ENCODE data around the gene MYF5. TPM values are rescaled to one million over a fixed set of nuclear protein-coding genes. Genes with fewer than 3 reads are reported as not detected.

The MYF5 gene
- total and polyA plus RNA-seq, 2 experiments from 2014 or later, result not detected

- 62% methylated on average over 1 of the region's 1 CpG for WGBS (ENCODE audit: low lambda C conversion rate, missing lambda C conversion rate)
- peaks cover 82% of the 10 kb centered on the region for H3K27me3 ChIP-seq
- no peaks in the 10 kb centered on the region for H4K20me1 ChIP-seq (ENCODE audit: insufficient read depth, poor library complexity, severe bottlenecking)
- no peak overlapping the region for H3K27ac ChIP-seq
- no peak for DNase-seq (ENCODE audit: low spot score)
- no peaks in the 10 kb centered on the region for H3K9me3 ChIP-seq (ENCODE audit: low read depth)
- no peak overlapping the region for H3K4me3 ChIP-seq
- no peaks in the 10 kb centered on the region for H3K4me1 ChIP-seq (ENCODE audit: insufficient read depth)
- TF ChIP-seq CTCF (IDR thresholded peaks at IDR 0.05; ENCODE audit: poor library complexity), result no peak
- no peak overlapping the region for H3K4me2 ChIP-seq
- no peaks in the 10 kb centered on the region for H3K9me2 ChIP-seq (replicated peaks; ENCODE audit: insufficient read depth)
- H3K79me2 ChIP-seq, result no peaks in the 10 kb centered on the region
- H2AFZ ChIP-seq, result no peak overlapping the region
- no peaks in the 10 kb centered on the region for H3K36me3 ChIP-seq (replicated peaks; ENCODE audit: insufficient read depth, low read depth)
Observed at GRCh38 chr12:80711866-80712265, 4.8 kb upstream of the MYF5 start.

- no peaks in the 10 kb centered on the region for H3K79me2 ChIP-seq
- H3K4me2 ChIP-seq, result no peak overlapping the region
- H3K9me2 ChIP-seq (replicated peaks; ENCODE audit: insufficient read depth), result no peaks in the 10 kb centered on the region
- no peaks in the 10 kb centered on the region for H4K20me1 ChIP-seq (ENCODE audit: insufficient read depth, poor library complexity, severe bottlenecking)
- H3K4me3 ChIP-seq, result no peak overlapping the region
- DNase-seq (ENCODE audit: low spot score), result no peak
- H3K27me3 ChIP-seq, result peaks cover 72% of the 10 kb centered on the region
- no peaks in the 10 kb centered on the region for H3K9me3 ChIP-seq (ENCODE audit: low read depth)
- H3K4me1 ChIP-seq (ENCODE audit: insufficient read depth), result no peaks in the 10 kb centered on the region
- H2AFZ ChIP-seq, result no peak overlapping the region
- no peaks in the 10 kb centered on the region for H3K36me3 ChIP-seq (replicated peaks; ENCODE audit: insufficient read depth, low read depth)
- TF ChIP-seq EZH2phosphoT487 (IDR thresholded peaks at IDR 0.05; ENCODE audit: low read depth, severe bottlenecking, unreplicated experiment), result no peak
- TF ChIP-seq EZH2 (IDR thresholded peaks at IDR 0.05; ENCODE audit: borderline replicate concordance), result no peak
- no peak for TF ChIP-seq CTCF (IDR thresholded peaks at IDR 0.05; ENCODE audit: poor library complexity)
- no peak overlapping the region for H3K27ac ChIP-seq
Observed at GRCh38 chr12:80712866-80713265, 3.8 kb upstream of the MYF5 start.

- H3K4me3 ChIP-seq, result no peak overlapping the region
Observed at GRCh38 chr12:80713419-80713818, 3.3 kb upstream of the MYF5 start.

More at GRCh38 chr12:80713419-80713818, 3.3 kb upstream of the MYF5 start:
- Histone ChIP-seq H3K9me2 (replicated peaks; ENCODE audit: insufficient read depth) (no peaks in the 10 kb centered on the region), H3K27me3 (peaks cover 67% of the 10 kb centered on the region), H3K4me2 (peak overlapping the region; percentile 74), H3K36me3 (replicated peaks; ENCODE audit: insufficient read depth, low read depth) (no peaks in the 10 kb centered on the region), H3K9me3 (ENCODE audit: low read depth) (no peaks in the 10 kb centered on the region), H2AFZ (peak overlapping the region; percentile 64), H4K20me1 (ENCODE audit: insufficient read depth, poor library complexity, severe bottlenecking) (no peaks in the 10 kb centered on the region), H3K79me2 (no peaks in the 10 kb centered on the region), H3K4me1 (ENCODE audit: insufficient read depth) (no peaks in the 10 kb centered on the region), H3K27ac (no peak overlapping the region)
- no peak for DNase-seq (ENCODE audit: low spot score)
- TF ChIP-seq CTCF (IDR thresholded peaks at IDR 0.05; ENCODE audit: poor library complexity) (no peak), EZH2 (IDR thresholded peaks at IDR 0.05; ENCODE audit: borderline replicate concordance) (no peak), EZH2phosphoT487 (IDR thresholded peaks at IDR 0.05; ENCODE audit: low read depth, severe bottlenecking, unreplicated experiment) (no peak)
- WGBS (ENCODE audit: low lambda C conversion rate, missing lambda C conversion rate), result 73% methylated on average over 4 of the region's 4 CpGs
